ENCODE data around the gene EPHB3. TPM values are rescaled to one million over a fixed set of nuclear protein-coding genes. Genes with fewer than 3 reads are reported as not detected.

EPHB3 gene
- total and polyA plus RNA-seq, 8 donors = 2.9 to 33.3 (median 22.7) TPM

DNA sequence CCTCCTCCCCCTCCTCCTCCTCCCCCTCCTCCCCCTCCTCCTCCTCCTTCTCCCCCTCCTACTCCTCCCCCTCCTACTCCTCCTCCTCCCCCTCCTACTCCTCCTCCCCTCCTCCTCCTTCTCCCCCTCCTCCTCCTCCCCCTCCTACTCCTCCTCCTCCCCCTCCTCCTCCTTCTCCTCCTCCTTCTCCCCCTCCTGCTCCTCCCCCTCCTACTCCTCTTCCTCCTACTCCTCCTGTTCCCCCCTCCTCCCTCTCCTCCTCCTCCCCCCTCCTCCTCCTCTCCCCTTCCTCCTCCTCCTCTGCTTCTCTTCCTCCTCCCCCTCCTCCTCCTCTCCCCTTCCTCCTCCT is 17.1 kb upstream of the EPHB3 start:
- no peak for DNase-seq
- Histone ChIP-seq H3K9me3 (no peaks in the 10 kb centered on the region), H3K4me3 (no peak overlapping the region), H3K36me3 (no peaks in the 10 kb centered on the region), H3K27me3 (peaks cover 0 to 37% (median 5%) of the 10 kb centered on the region in 3 donors), H3K4me1 (peaks cover 0 to 10% (median 8%) of the 10 kb centered on the region in 4 donors), H3K27ac (no peak overlapping the region)
- TF ChIP-seq EP300 (IDR thresholded peaks at IDR 0.05) = no peak
- TF ChIP-seq, protein P1, sequence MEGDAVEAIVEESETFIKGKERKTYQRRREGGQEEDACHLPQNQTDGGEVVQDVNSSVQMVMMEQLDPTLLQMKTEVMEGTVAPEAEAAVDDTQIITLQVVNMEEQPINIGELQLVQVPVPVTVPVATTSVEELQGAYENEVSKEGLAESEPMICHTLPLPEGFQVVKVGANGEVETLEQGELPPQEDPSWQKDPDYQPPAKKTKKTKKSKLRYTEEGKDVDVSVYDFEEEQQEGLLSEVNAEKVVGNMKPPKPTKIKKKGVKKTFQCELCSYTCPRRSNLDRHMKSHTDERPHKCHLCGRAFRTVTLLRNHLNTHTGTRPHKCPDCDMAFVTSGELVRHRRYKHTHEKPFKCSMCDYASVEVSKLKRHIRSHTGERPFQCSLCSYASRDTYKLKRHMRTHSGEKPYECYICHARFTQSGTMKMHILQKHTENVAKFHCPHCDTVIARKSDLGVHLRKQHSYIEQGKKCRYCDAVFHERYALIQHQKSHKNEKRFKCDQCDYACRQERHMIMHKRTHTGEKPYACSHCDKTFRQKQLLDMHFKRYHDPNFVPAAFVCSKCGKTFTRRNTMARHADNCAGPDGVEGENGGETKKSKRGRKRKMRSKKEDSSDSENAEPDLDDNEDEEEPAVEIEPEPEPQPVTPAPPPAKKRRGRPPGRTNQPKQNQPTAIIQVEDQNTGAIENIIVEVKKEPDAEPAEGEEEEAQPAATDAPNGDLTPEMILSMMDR (IDR thresholded peaks at IDR 0.05) = no peak
- TF ChIP-seq POLR2A (IDR thresholded peaks at IDR 0.05) = no peak
- no peak for TF ChIP-seq POLR2AphosphoS5 (IDR thresholded peaks at IDR 0.05)
- intact Hi-C loops (cut with DNase I; ENCODE audit: low total_unique reads) = loop anchor here (5.0 kb wide), 1 partner anchor 127 kb away; no protein-coding TSS in a partner anchor

DNA sequence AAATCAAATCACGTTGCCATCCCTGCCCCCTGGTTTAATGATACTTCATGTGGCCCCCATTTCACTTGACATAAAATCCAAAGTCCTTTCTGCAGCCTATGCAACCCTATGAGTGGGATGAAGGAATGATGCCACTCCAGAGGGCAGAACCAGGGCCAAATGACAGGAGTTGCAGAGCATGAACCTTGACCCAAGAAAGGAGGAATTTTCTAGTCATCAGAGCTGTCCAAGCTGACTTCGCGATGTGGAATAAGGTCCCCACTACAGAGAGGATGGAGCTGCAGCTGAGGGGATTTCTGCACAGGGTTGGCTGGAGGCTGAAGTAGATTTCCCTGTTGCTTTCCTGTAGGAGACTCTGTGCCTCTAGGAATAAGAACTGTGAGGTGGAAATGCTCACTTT is 15.8 kb upstream of the EPHB3 start:
- TF ChIP-seq EP300 (IDR thresholded peaks at IDR 0.05) (no peak), POLR2A (IDR thresholded peaks at IDR 0.05) (no peak)
- peaks cover 0 to 18% (median 8%) of the 10 kb centered on the region in 4 donors for H3K4me1 ChIP-seq
- peaks cover 0 to 38% (median 5%) of the 10 kb centered on the region in 3 donors for H3K27me3 ChIP-seq
- intact Hi-C loops (cut with DNase I; ENCODE audit: low total_unique reads) = no loop called here
- H3K9me3 ChIP-seq = no peaks in the 10 kb centered on the region
- DNase-seq = peak in 1 of 2 donors; percentile 1
- no peak overlapping the region for H3K4me3 ChIP-seq
- no peaks in the 10 kb centered on the region for H3K36me3 ChIP-seq
- 78 to 88% (median 82%) methylated on average over 3 of the region's 3 CpGs for WGBS, 5 donors
- no peak overlapping the region for H3K27ac ChIP-seq

DNA sequence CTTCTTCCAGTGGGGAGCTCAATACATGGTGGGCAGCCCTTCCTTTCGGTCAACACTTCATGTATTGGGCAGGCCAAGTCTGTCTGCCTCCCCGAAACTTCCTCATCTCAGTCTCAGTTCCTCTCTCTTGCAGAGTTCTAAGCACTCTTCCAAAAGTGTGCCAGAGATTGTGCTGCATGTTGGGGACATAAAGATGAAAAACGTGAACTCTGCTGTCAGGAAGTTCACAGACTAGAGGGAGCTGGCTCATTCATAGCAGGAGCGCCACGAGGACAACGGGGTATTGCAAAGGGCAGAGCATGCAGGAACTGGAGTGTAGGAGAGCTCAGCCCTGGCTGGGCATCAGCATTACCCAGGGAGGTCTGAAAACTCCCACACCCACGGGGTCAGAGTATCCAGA is 15.3 kb upstream of the EPHB3 start:
- Histone ChIP-seq H3K36me3 (no peaks in the 10 kb centered on the region), H3K9me3 (no peaks in the 10 kb centered on the region), H3K4me1 (peaks cover 0 to 18% (median 8%) of the 10 kb centered on the region in 4 donors), H3K27me3 (peaks cover 0 to 35% (median under 1%) of the 10 kb centered on the region in 3 donors), H3K4me3 (no peak overlapping the region), H3K27ac (no peak overlapping the region)
- intact Hi-C loops (cut with DNase I; ENCODE audit: low total_unique reads) = no loop called here
- TF ChIP-seq EP300 (IDR thresholded peaks at IDR 0.05) (no peak), POLR2A (IDR thresholded peaks at IDR 0.05) (no peak), POLR2AphosphoS5 (IDR thresholded peaks at IDR 0.05) (no peak)
- TF ChIP-seq, protein P1 (IDR thresholded peaks at IDR 0.05) = no peak
- peak in 1 of 2 donors; percentile 32 for DNase-seq
- 46 to 63% (median 55%) methylated on average over 7 of the region's 7 CpGs for WGBS, 5 donors

DNA sequence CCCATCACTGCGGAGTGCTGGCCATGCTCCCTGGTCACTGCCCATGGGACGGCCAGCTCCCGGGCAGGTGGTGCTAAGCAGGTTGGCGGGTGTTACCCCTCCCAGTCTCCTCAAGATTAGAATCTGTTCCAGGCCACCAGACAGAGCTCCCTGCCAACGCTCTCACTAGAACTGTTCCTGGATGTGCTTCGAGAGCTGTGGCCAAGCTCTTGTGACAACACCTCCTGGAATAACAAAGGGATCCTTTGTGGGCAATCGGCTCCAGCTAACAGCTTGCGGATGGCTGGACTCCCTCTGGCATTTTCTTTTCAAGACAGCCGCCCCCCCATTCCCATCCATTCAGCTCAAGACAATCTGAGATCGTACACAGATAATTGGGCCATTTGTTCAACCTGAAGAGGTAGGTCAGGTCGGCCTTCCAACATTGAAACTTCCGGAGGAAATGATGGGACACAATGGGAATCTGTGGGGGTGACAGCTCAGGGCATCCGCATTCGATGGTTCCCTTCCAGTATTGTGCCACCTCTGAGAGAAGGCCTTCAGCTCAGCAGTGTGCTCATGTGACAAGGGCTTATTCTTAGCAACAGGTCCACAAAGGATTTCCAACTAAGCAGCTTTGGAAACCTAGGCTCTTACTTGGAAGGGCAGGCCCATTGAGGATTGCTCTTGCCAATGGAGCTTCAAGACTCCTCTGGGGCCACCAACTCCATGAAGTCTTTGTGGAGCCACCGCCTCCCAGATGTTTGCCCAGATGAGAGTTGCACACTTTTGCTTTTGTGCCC is 11.6 kb upstream of the EPHB3 start:
- Histone ChIP-seq H3K36me3 (no peaks in the 10 kb centered on the region), H3K9me3 (no peaks in the 10 kb centered on the region), H3K4me3 (no peak overlapping the region), H3K27ac (peak overlapping the region in 1 of 5 donors; percentile 54), H3K4me1 (peaks cover 0 to 11% (median 0%) of the 10 kb centered on the region in 4 donors), H3K27me3 (peaks cover 0 to 11% (median 0%) of the 10 kb centered on the region in 3 donors)
- TF ChIP-seq POLR2AphosphoS5 (IDR thresholded peaks at IDR 0.05) = peak in 1 of 3 donors; percentile 12
- TF ChIP-seq POLR2A (IDR thresholded peaks at IDR 0.05) = no peak
- intact Hi-C loops (cut with DNase I; ENCODE audit: low total_unique reads) = no loop called here
- DNase-seq = peak; percentile 37 to 85
- WGBS, 5 donors = 50 to 60% (median 54%) methylated on average over 14 to 15 of the region's 15 CpGs

DNA sequence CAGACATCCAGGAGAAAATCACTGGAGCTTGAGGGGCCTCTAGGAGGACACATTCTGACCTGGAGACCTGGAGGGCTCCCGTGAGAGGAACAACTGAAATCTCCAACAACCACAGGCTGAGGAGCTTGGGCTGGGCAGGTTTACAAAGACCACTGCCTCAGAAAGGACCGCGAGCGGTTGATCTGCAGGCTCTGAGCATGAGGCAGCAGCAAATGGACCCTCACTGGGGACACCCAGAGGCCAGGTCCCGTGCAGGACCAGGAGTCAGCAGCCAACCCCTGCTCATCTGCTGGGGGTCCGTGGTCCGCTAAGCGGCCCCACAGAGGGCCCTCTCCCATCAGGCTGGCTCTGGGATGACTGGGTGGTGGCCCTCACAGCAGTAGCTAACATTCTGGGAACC is 10.5 kb upstream of the EPHB3 start:
- H3K4me1 ChIP-seq = peaks cover 1 to 13% (median 3%) of the 10 kb centered on the region in 4 donors
- 79 to 94% (median 88%) methylated on average over 4 to 8 of the region's 8 CpGs for WGBS, 5 donors
- H3K9me3 ChIP-seq = no peaks in the 10 kb centered on the region
- intact Hi-C loops (cut with DNase I; ENCODE audit: low total_unique reads) = no loop called here
- H3K4me3 ChIP-seq = no peak overlapping the region
- no peaks in the 10 kb centered on the region for H3K36me3 ChIP-seq
- DNase-seq = peak in 1 of 2 donors; percentile 2
- no peak overlapping the region for H3K27ac ChIP-seq
- TF ChIP-seq EP300 (IDR thresholded peaks at IDR 0.05) (no peak), POLR2AphosphoS5 (IDR thresholded peaks at IDR 0.05) (no peak), POLR2A (IDR thresholded peaks at IDR 0.05) (no peak)
- TF ChIP-seq, protein P1 (IDR thresholded peaks at IDR 0.05) = no peak
- peaks cover 0 to 11% (median 0%) of the 10 kb centered on the region in 3 donors for H3K27me3 ChIP-seq
